Fibroblast of skin of abdomen (primary cell): ENCODE measurements around the gene BPGM.
"Not testable (repeated sequence)": the region's sequence is repeated elsewhere in the genome, so short reads cannot be mapped to it uniquely, and the experiment has no call there.

Experiments used
- DNase-seq: peaks from one replicate; pipeline ENCODE4 v3.0.0-alpha.2; 2013

BPGM gene

GRCh38 chr7:134632052-134632451 is 14.6 kb upstream of the BPGM start:
- DNase-seq = no peak

GRCh38 chr7:134632937-134633540 is 13.6 kb upstream of the BPGM start:
- peak; percentile 56 for DNase-seq

GRCh38 chr7:134636008-134636449 is 10.6 kb upstream of the BPGM start:
- no peak for DNase-seq

GRCh38 chr7:134637441-134637840 is 9.2 kb upstream of the BPGM start:
- no peak for DNase-seq

GRCh38 chr7:134637934-134638719 is 8.5 kb upstream of the BPGM start:
- no peak for DNase-seq

GRCh38 chr7:134639061-134639460 is 7.6 kb upstream of the BPGM start:
- DNase-seq = no peak

GRCh38 chr7:134639683-134640279 is 6.9 kb upstream of the BPGM start:
- no peak for DNase-seq

- no peak for DNase-seq
These were observed 5.6 kb upstream of the BPGM start for GRCh38 chr7:134640842-134641715.

- DNase-seq = not testable (repeated sequence)
These were observed 4.7 kb upstream of the BPGM start for GRCh38 chr7:134641981-134642380.

GRCh38 chr7:134643131-134643530 is 3.5 kb upstream of the BPGM start:
- DNase-seq = no peak

- DNase-seq = no peak
These were observed 1.2 kb upstream of the BPGM start for GRCh38 chr7:134645478-134645877.

GRCh38 chr7:134645935-134646334 is 718 bp upstream of the BPGM start:
- DNase-seq = peak; percentile 39

GRCh38 chr7:134648456-134648855 is 1.8 kb downstream of the BPGM start:
- no peak for DNase-seq

- no peak for DNase-seq
These were observed 2.6 kb downstream of the BPGM start for GRCh38 chr7:134649226-134649775.

GRCh38 chr7:134651991-134652390 is 5.3 kb downstream of the BPGM start:
- no peak for DNase-seq

GRCh38 chr7:134654104-134654775 is 7.6 kb downstream of the BPGM start:
- DNase-seq = no peak

GRCh38 chr7:134657526-134657925 is 10.9 kb downstream of the BPGM start:
- no peak for DNase-seq

- peak; percentile 45 for DNase-seq
These were observed 13.7 kb downstream of the BPGM start for GRCh38 chr7:134660242-134660785.

GRCh38 chr7:134660961-134661376 is 14.3 kb downstream of the BPGM start:
- peak; percentile 91 for DNase-seq

GRCh38 chr7:134662166-134662870 is 15.7 kb downstream of the BPGM start:
- no peak for DNase-seq

GRCh38 chr7:134662871-134663205 is 16.2 kb downstream of the BPGM start:
- no peak for DNase-seq
